Tibial nerve (tissue), 4 donors: ENCODE data around the gene JAKMIP2. TPM values are rescaled to one million over a fixed set of nuclear protein-coding genes. Genes with fewer than 3 reads are reported as not detected.

Experiments used
- DNase-seq, 2 donors: peaks; one replicate each; pipeline ENCODE4 v3.0.0-alpha.2; 2019; ENCODE audit warnings: low spot score in 2 of 2
- H3K27ac ChIP-seq, 4 donors: fragments of 200-600 bp; sonication (generic) in 3 of 4; one replicate each; pipeline ENCODE4 v1.5.1; 2017 to 2019; ENCODE audit warnings: mild to moderate bottlenecking in 1 of 4
- H3K27me3 ChIP-seq, 2 donors: fragments of 200-600 bp; sonication (generic) in 1 of 2; one replicate each; pipeline versions ENCODE4 v1.5.1 to v1.6.0; 2017 to 2019
- H3K36me3 ChIP-seq, 3 donors: fragments of 200-600 bp; sonication (generic); one replicate each; pipeline ENCODE4 v1.5.1; 2018 to 2019
- H3K4me1 ChIP-seq, 4 donors: fragments of 200-600 bp; sonication (generic) in 3 of 4; one replicate each; pipeline ENCODE4 v1.5.1; 2017 to 2019
- H3K4me3 ChIP-seq, 4 donors: fragments of 200-600 bp; sonication (generic) in 3 of 4; one replicate each; pipeline ENCODE4 v1.5.1; 2017 to 2019; ENCODE audit warnings: mild to moderate bottlenecking in 1 of 4, moderate library complexity in 1 of 4
- H3K9me3 ChIP-seq, 4 donors: fragments of 200-600 bp; sonication (generic) in 3 of 4; one replicate each; pipeline ENCODE4 v1.5.1; 2017 to 2019
- CTCF ChIP-seq, 5 experiments: fragments of 200-600 bp in 3 of 5; fragments of 450-650 bp in 2 of 5; sonication (generic) in 3 of 5; IDR thresholded peaks; one replicate each; pipeline ENCODE4 v1.5.1; 2016 to 2019; ENCODE audit warnings: antibody characterized with exemption in 5 of 5, mild to moderate bottlenecking in 3 of 5, moderate library complexity in 2 of 5
- EP300 ChIP-seq, 2 donors: sonication (generic); formaldehyde crosslinking; IDR thresholded peaks; one replicate each; pipeline ENCODE4 v1.6.1; 2017; ENCODE audit warnings: antibody characterized with exemption in 2 of 2, mild to moderate bottlenecking in 1 of 2
- POLR2A ChIP-seq, 2 donors: fragments of 450-650 bp; IDR thresholded peaks; one replicate each; pipeline ENCODE4 v1.6.1; 2017; ENCODE audit warnings: antibody characterized with exemption in 2 of 2, mild to moderate bottlenecking in 2 of 2, moderate library complexity in 2 of 2
- WGBS, 2 donors: methylation state at CpG; one replicate each; pipeline ENCODE4 v1.1.5; 2018; 5-methylcytosine and 5-hydroxymethylcytosine counted together
- total RNA-seq, 4 donors: library from RNA; depleted of rRNA; stranded (reverse); fragments of >200 nt; gene quantifications; one replicate each; pipeline ENCODE4 v1.1.0, GENCODE V29; 2016

The JAKMIP2 gene
- total RNA-seq, 4 donors from 2014 or later, result 7.2 to 22.7 (median 13.5) TPM

- no peak for DNase-seq
Observed at GRCh38 chr5:147704544-147704943, 78.0 kb downstream of the JAKMIP2 start.

DNA sequence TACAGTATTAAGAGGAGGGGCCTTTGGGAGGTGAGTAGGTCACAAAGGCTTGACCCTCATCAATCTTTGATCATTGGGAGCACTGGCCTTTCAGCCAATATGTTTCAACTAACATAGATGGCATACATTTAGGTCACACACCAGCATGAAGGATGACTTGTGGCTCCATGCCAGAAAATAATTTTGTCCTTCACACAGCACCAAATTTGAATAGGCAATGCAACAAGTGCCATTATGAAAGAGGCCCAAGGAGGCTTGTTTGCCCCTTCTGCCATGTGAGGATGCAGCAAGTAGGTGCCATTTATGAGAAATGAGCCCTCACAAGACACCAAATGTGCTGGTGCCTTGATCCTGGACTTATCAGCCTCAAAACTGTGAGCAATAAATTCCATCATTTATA is 81.1 kb downstream of the JAKMIP2 start:
- TF ChIP-seq EP300 (IDR thresholded peaks at IDR 0.05), result no peak
- TF ChIP-seq CTCF (IDR thresholded peaks at IDR 0.05), result no peak
- no peak for TF ChIP-seq POLR2A (IDR thresholded peaks at IDR 0.05)

More at GRCh38 chr5:147704544-147704943, 78.0 kb downstream of the JAKMIP2 start:
- H3K27ac ChIP-seq, result no peak overlapping the region
- H3K27me3 ChIP-seq, result no peaks in the 10 kb centered on the region
- no peak overlapping the region for H3K4me3 ChIP-seq
- H3K4me1 ChIP-seq, result no peaks in the 10 kb centered on the region
- H3K9me3 ChIP-seq, result no peaks in the 10 kb centered on the region
- TF ChIP-seq EP300 (IDR thresholded peaks at IDR 0.05), result no peak
- no peaks in the 10 kb centered on the region for H3K36me3 ChIP-seq

GRCh38 chr5:147699496-147700088 is 82.9 kb downstream of the JAKMIP2 start:
- Histone ChIP-seq H3K4me1 (no peaks in the 10 kb centered on the region), H3K4me3 (no peak overlapping the region), H3K27me3 (no peaks in the 10 kb centered on the region), H3K9me3 (peaks cover 0 to 17% (median 0%) of the 10 kb centered on the region in 4 donors), H3K36me3 (peaks cover 0 to 3% (median 0%) of the 10 kb centered on the region in 3 donors), H3K27ac (no peak overlapping the region)
- no peak for TF ChIP-seq EP300 (IDR thresholded peaks at IDR 0.05)
- TF ChIP-seq CTCF (IDR thresholded peaks at IDR 0.05), result no peak
- no peak for TF ChIP-seq POLR2A (IDR thresholded peaks at IDR 0.05)
- 83 to 86% methylated on average over 3 of the region's 3 CpGs for WGBS, 2 donors
- no peak for DNase-seq

More for the DNA sequence above, 81.1 kb downstream of the JAKMIP2 start:
- Histone ChIP-seq H3K9me3 (peaks cover 0 to 17% (median 0%) of the 10 kb centered on the region in 4 donors), H3K4me3 (no peak overlapping the region), H3K4me1 (no peaks in the 10 kb centered on the region), H3K36me3 (peaks cover 0 to 3% (median 0%) of the 10 kb centered on the region in 3 donors), H3K27ac (no peak overlapping the region), H3K27me3 (no peaks in the 10 kb centered on the region)
- DNase-seq, result no peak

- Histone ChIP-seq H3K36me3 (peaks cover 0 to 3% (median 0%) of the 10 kb centered on the region in 3 donors), H3K4me3 (no peak overlapping the region), H3K27me3 (no peaks in the 10 kb centered on the region), H3K27ac (no peak overlapping the region), H3K9me3 (peaks cover 0 to 17% (median 0%) of the 10 kb centered on the region in 4 donors), H3K4me1 (no peaks in the 10 kb centered on the region)
- no peak for TF ChIP-seq EP300 (IDR thresholded peaks at IDR 0.05)
- no peak for TF ChIP-seq CTCF (IDR thresholded peaks at IDR 0.05)
- TF ChIP-seq POLR2A (IDR thresholded peaks at IDR 0.05), result no peak
- DNase-seq, result no peak
Observed at GRCh38 chr5:147697380-147697779, 85.1 kb downstream of the JAKMIP2 start.

- no peak for DNase-seq
Observed at GRCh38 chr5:147694772-147695171, 87.8 kb downstream of the JAKMIP2 start.

More at GRCh38 chr5:147694772-147695171, 87.8 kb downstream of the JAKMIP2 start:
- Histone ChIP-seq H3K4me1 (peaks cover 0 to 11% (median 0%) of the 10 kb centered on the region in 4 donors), H3K27ac (no peak overlapping the region), H3K36me3 (peaks cover 0 to 3% (median 0%) of the 10 kb centered on the region in 3 donors), H3K9me3 (peaks cover 0 to 17% (median 0%) of the 10 kb centered on the region in 4 donors), H3K4me3 (no peak overlapping the region), H3K27me3 (no peaks in the 10 kb centered on the region)
- 73 to 80% methylated on average over 2 of the region's 2 CpGs for WGBS, 2 donors
- TF ChIP-seq POLR2A (IDR thresholded peaks at IDR 0.05) (no peak), EP300 (IDR thresholded peaks at IDR 0.05) (no peak), CTCF (IDR thresholded peaks at IDR 0.05) (no peak)
